D721Med (cell line): ENCODE measurements around the gene CD274.
"Not testable (repeated sequence)": the region's sequence is repeated elsewhere in the genome, so short reads cannot be mapped to it uniquely, and the experiment has no call there.

Source experiments
- DNase-seq: peaks from one replicate; pipeline ENCODE4 v3.0.0; 2011; ENCODE audit warnings: low spot score; ENCODE audit not compliant: insufficient read length
- FAIRE-seq: peaks from 2 replicates; lab custom pipeline; 2011; peaks lifted over from hg19 to GRCh38; lab: Jason Lieb, UNC
- TF ChIP-seq, protein P1 (sequence below): IDR thresholded peaks from 2 replicates; pipeline ENCODE4 v1.5.1; 2012; ENCODE audit warnings: mild to moderate bottlenecking, control low read depth; ENCODE audit not compliant: insufficient read depth; ENCODE audit errors: missing control alignments

The CD274 gene

DNA sequence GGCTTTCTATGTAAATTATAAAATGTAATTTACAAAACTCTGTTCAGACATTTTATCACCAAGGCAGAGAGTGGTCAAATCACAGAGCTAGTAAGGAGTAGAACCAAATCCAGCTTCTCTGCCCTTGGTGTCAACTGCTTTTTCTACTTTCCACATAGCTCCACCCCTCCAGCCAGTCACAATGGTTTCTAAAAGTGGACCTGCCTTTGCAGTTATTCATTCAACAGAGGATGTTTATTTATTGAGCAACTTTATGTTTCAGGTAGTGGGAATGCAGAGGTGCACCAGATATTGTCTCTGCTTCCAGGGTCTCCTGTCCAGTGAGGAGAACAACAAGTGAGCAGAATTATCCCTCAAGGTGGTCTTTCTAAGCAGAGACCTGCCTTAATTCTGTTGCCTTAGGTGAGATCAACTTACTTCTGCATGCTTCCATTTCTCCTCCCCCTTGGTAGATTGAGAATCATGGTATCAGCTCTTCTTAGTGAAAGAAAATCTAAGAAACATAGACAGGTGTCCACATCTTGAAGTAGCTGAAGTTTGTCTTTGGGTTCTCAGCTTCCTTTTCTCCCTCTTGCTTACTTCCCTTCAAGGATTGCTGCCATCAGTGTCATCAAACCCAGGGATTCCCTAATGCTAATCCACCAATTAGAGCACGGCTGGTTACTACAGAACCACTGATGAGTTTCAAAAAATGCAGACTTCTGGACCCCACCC is 42.8 kb downstream of the CD274 start:
- DNase-seq = no peak
- TF ChIP-seq, protein P1, sequence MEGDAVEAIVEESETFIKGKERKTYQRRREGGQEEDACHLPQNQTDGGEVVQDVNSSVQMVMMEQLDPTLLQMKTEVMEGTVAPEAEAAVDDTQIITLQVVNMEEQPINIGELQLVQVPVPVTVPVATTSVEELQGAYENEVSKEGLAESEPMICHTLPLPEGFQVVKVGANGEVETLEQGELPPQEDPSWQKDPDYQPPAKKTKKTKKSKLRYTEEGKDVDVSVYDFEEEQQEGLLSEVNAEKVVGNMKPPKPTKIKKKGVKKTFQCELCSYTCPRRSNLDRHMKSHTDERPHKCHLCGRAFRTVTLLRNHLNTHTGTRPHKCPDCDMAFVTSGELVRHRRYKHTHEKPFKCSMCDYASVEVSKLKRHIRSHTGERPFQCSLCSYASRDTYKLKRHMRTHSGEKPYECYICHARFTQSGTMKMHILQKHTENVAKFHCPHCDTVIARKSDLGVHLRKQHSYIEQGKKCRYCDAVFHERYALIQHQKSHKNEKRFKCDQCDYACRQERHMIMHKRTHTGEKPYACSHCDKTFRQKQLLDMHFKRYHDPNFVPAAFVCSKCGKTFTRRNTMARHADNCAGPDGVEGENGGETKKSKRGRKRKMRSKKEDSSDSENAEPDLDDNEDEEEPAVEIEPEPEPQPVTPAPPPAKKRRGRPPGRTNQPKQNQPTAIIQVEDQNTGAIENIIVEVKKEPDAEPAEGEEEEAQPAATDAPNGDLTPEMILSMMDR = no peak
- FAIRE-seq = no peak

DNA sequence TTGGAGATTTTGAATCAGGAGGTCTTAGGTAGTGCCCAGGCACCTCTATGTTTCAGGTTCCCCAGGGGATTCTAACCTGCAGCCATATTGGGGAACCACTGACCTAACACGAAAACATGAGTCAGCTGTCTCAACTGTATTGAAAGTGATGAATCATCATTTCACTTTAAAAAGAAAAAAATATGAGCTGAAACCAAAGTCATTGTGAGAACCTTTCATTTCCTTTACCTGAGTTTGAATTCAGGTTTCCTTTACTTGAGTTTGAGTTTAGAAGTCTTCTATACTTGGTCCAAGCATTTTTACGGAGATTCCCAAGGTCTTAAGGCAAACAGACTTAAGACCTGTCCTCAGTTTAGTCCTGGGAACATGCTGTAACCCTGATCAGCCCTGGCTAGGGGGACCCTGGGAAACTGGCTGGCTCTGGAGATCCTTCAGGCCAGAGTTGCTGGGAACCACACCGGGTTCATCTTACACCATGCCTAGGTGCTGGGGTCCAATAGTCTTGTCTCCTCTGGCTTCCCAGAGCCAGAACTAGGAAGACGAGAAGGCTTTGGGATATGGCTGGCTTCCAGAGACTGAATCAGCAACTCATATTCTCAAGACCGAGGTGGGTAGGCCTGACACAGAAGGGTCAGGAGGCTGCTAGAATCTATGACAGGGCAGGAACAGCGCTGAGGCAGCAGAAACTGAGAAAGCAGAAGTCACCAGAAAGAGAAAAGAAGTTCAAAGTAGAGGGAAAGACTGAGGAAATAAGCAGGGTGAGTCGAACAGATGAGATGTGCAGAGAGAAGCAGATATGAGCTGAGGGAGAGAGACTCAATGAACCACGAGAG is 43.6 kb downstream of the CD274 start:
- FAIRE-seq = no peak
- DNase-seq = no peak
- TF ChIP-seq, protein P1 = no peak

DNA sequence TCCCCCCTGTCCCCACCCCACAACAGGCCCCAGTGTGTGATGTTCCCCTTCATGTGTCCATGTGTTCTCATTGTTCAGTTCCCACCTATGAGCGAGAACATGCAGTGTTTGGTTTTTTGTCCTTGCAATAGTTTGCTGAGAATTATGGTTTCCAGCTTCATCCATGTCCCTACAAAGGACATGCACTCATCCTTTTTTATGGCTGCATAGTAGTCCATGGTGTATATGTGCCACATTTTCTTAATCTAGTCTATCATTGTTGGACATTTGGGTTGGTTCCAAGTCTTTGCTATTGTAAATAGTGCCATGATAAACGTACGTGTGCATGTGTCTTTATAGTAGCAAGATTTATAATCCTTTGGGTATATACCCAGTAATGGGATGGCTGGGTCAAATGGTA is 44.4 kb downstream of the CD274 start:
- not testable (repeated sequence) for DNase-seq, FAIRE-seq

DNA sequence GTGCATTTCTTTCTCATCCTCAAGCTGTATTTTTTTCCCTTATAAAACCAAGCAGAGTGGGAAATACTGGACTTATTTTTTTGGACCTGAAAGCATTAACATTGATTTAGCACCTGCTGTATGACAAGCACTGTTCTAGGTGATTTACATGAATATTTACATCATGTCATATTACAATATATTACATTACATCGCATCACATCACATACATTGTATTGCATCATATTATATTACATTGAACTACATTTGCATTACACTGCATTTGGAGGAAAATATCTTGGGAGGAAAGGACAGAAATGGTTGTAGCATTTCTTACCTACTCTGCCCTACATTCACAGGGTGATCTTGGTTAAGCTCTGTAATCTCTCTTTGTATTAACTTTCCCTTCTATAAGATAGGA is 48.8 kb downstream of the CD274 start:
- FAIRE-seq (no peak), DNase-seq (no peak)
- TF ChIP-seq, protein P1 = no peak

DNA sequence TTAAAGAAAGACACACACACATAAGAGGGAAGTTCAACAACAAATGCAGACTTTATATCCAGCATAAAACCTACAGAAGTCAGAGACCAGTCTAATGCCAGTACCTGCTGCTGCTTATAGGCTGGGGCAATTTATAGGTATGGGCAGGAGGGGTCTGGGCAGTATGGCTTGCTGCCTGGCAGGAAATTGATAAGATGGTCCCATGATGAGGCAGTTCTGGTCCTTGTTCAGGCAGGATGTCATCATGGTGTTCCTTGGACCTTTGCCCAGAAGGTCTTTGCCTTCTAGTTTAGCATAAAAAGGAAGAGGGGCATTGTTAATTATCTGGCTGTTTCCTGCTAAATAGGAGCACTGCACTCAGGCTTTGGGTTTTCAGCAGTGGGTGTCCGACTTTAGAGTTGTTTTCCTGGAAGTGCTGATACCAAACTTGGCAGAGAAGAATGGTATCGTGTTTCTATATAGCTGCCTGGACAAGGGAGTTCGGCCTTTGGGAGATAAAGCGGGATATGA is 49.6 kb downstream of the CD274 start:
- no peak for FAIRE-seq

DNA sequence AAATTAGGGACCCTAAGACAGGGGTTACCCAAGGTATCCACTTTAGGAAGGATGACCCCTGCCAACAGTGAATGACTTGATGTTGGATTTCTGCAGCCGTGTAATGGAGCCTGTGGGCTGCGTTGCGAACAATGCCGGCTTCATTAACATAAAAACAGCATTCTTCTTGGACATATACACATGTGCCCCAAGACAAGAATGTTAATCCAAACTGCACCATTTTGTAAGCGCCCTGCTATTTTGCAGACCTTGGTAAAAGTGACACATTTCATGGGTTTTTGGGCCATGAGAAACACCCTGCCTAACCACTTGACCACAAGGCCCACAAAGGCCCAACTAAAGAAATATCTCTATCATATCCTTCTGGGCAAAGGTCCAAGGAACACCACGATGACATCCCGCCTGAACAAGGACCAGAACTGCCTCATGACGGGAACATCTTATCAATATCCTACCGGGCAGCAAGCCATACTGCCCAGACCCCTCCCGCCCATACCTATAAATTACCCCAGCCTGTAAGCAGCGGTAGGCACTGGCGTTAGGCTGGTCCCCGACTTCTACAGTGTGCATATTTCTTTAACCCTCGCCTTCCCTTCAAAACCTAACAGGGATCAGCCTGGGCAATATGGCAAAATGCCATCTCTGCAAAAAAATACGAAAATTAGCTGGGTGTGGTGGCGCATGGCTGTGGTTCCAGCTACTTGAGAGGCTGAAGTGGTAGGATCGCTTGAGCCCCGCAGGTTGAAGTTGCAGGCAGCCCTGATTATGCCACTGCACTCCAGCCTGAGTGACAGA is 50.3 kb downstream of the CD274 start:
- TF ChIP-seq, protein P1 = no peak
- no peak for DNase-seq
- no peak for FAIRE-seq

More for the DNA sequence above, 49.6 kb downstream of the CD274 start:
- DNase-seq = no peak
- TF ChIP-seq, protein P1 = no peak

DNA sequence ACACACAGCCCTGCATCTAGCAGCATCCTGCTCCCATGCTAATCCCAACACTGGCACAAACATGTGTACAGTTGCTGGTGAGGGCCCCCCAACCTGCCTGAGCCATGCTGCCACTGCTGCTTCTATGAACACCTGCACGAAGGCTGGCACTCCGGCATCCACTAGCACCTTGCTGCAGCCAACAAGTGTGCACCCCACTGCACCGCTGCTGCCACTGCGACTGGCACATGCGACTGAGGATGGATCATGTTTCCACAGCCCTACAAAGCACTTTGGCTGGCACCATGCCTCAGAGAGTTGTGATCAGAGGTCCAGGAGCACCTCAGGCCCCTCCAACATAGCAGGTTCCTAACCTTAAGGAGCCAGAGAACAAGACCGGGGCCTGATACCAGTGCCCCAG is 52.2 kb downstream of the CD274 start:
- no peak for DNase-seq
- FAIRE-seq = no peak
- TF ChIP-seq, protein P1 = no peak
